ENCODE data around the gene TGFA. TPM values are rescaled to one million over a fixed set of nuclear protein-coding genes. Genes with fewer than 3 reads are reported as not detected.

Gene TGFA
- total and polyA plus RNA-seq, 2 experiments from 2014 or later: 9.2 to 17.3 TPM

GRCh38 chr2:70411483-70412125 lies 142.0 kb downstream of the TGFA start:
- Histone ChIP-seq H2AFZ (no peak overlapping the region), H3F3A (ENCODE audit: insufficient read depth) (no peaks in the 10 kb centered on the region), H3K27ac (no peak overlapping the region), H4K20me1 (ENCODE audit: insufficient read depth) (no peaks in the 10 kb centered on the region), H3K4me3 (no peak overlapping the region), H3K9me3 (ENCODE audit: low read depth) (no peaks in the 10 kb centered on the region), H3K9me2 (ENCODE audit: insufficient read depth) (no peaks in the 10 kb centered on the region), H3K4me1 (ENCODE audit: insufficient read depth) (no peaks in the 10 kb centered on the region), H3K27me3 (replicated peaks; ENCODE audit: insufficient read depth) (no peaks in the 10 kb centered on the region), H3K79me2 (ENCODE audit: insufficient read depth) (no peaks in the 10 kb centered on the region), H3K36me3 (ENCODE audit: low read depth) (no peaks in the 10 kb centered on the region), H3K4me2 (ENCODE audit: unreplicated experiment) (no peak overlapping the region), H3K9ac (no peak overlapping the region)
- TF ChIP-seq EZH2 (IDR thresholded peaks at IDR 0.05; ENCODE audit: insufficient read depth, poor library complexity, severe bottlenecking): no peak
- no peak for TF ChIP-seq EZH2phosphoT487 (IDR thresholded peaks at IDR 0.05; ENCODE audit: insufficient read depth, low read depth)
- in situ Hi-C loops (cut with MboI): no loop called here
- DNase-seq: no peak
- WGBS, 2 experiments (ENCODE audit: low coverage in 1 of 2, low lambda C conversion rate in 2 of 2, missing lambda C conversion rate in 2 of 2): 52 to 54% methylated on average over 6 of the region's 6 CpGs

GRCh38 chr2:70403267-70404053 lies 150.2 kb downstream of the TGFA start:
- H3K36me3 ChIP-seq (ENCODE audit: low read depth): no peaks in the 10 kb centered on the region
- 71 to 74% methylated on average over 8 of the region's 8 CpGs for WGBS, 2 experiments (ENCODE audit: low coverage in 1 of 2, low lambda C conversion rate in 2 of 2, missing lambda C conversion rate in 2 of 2)
- DNase-seq: no peak
- no peaks in the 10 kb centered on the region for H4K20me1 ChIP-seq (ENCODE audit: insufficient read depth)
- H3K4me3 ChIP-seq: no peak overlapping the region
- no peak overlapping the region for H3K27ac ChIP-seq
- no peak overlapping the region for H3K4me2 ChIP-seq (ENCODE audit: unreplicated experiment)
- H3K9me3 ChIP-seq (ENCODE audit: low read depth): no peaks in the 10 kb centered on the region
- H3K9me2 ChIP-seq (ENCODE audit: insufficient read depth): no peaks in the 10 kb centered on the region
- no peaks in the 10 kb centered on the region for H3K4me1 ChIP-seq (ENCODE audit: insufficient read depth)
- H2AFZ ChIP-seq: no peak overlapping the region
- H3F3A ChIP-seq (ENCODE audit: insufficient read depth): no peaks in the 10 kb centered on the region
- peaks cover 10% of the 10 kb centered on the region; the same call in 1 of the 2 replicates for H3K27me3 ChIP-seq (replicated peaks; ENCODE audit: insufficient read depth)
- no peak overlapping the region for H3K9ac ChIP-seq
- H3K79me2 ChIP-seq (ENCODE audit: insufficient read depth): no peaks in the 10 kb centered on the region
- TF ChIP-seq EZH2 (IDR thresholded peaks at IDR 0.05; ENCODE audit: insufficient read depth, poor library complexity, severe bottlenecking) (no peak), EZH2phosphoT487 (IDR thresholded peaks at IDR 0.05; ENCODE audit: insufficient read depth, low read depth) (no peak)
- in situ Hi-C loops (cut with MboI): no loop called here

- Histone ChIP-seq H3F3A (ENCODE audit: insufficient read depth) (no peaks in the 10 kb centered on the region), H3K79me2 (ENCODE audit: insufficient read depth) (no peaks in the 10 kb centered on the region), H3K4me3 (no peak overlapping the region), H3K9ac (no peak overlapping the region), H3K4me2 (ENCODE audit: unreplicated experiment) (no peak overlapping the region), H3K36me3 (ENCODE audit: low read depth) (no peaks in the 10 kb centered on the region), H3K9me2 (ENCODE audit: insufficient read depth) (no peaks in the 10 kb centered on the region), H2AFZ (no peak overlapping the region), H3K27me3 (replicated peaks; ENCODE audit: insufficient read depth) (peaks cover 26% of the 10 kb centered on the region), H3K4me1 (ENCODE audit: insufficient read depth) (no peaks in the 10 kb centered on the region), H4K20me1 (ENCODE audit: insufficient read depth) (no peaks in the 10 kb centered on the region), H3K9me3 (ENCODE audit: low read depth) (no peaks in the 10 kb centered on the region), H3K27ac (no peak overlapping the region)
- in situ Hi-C loops (cut with MboI): no loop called here
- TF ChIP-seq EZH2 (IDR thresholded peaks at IDR 0.05; ENCODE audit: insufficient read depth, poor library complexity, severe bottlenecking): no peak
- TF ChIP-seq EZH2phosphoT487 (IDR thresholded peaks at IDR 0.05; ENCODE audit: insufficient read depth, low read depth): no peak
- WGBS, 2 experiments (ENCODE audit: low coverage in 1 of 2, low lambda C conversion rate in 2 of 2, missing lambda C conversion rate in 2 of 2): 58 to 60% methylated on average over 3 of the region's 3 CpGs
- no peak for DNase-seq
These were observed 153.1 kb downstream of the TGFA start for GRCh38 chr2:70400539-70400938.

- Histone ChIP-seq H3K9me3 (ENCODE audit: low read depth) (no peaks in the 10 kb centered on the region), H3K4me2 (ENCODE audit: unreplicated experiment) (no peak overlapping the region), H3K4me3 (no peak overlapping the region), H3K27me3 (replicated peaks; ENCODE audit: insufficient read depth) (peaks cover 23% of the 10 kb centered on the region), H3K4me1 (ENCODE audit: insufficient read depth) (no peaks in the 10 kb centered on the region), H2AFZ (no peak overlapping the region), H3K9me2 (ENCODE audit: insufficient read depth) (no peaks in the 10 kb centered on the region), H4K20me1 (ENCODE audit: insufficient read depth) (no peaks in the 10 kb centered on the region), H3K79me2 (ENCODE audit: insufficient read depth) (no peaks in the 10 kb centered on the region), H3K9ac (no peak overlapping the region), H3K36me3 (ENCODE audit: low read depth) (no peaks in the 10 kb centered on the region), H3F3A (ENCODE audit: insufficient read depth) (no peaks in the 10 kb centered on the region), H3K27ac (no peak overlapping the region)
- in situ Hi-C loops (cut with MboI): no loop called here
- no peak for DNase-seq
- WGBS, 2 experiments (ENCODE audit: low coverage in 1 of 2, low lambda C conversion rate in 2 of 2, missing lambda C conversion rate in 2 of 2): 23 to 50% methylated on average over 1 of the region's 1 CpG
- TF ChIP-seq EZH2phosphoT487 (IDR thresholded peaks at IDR 0.05; ENCODE audit: insufficient read depth, low read depth): no peak
- no peak for TF ChIP-seq EZH2 (IDR thresholded peaks at IDR 0.05; ENCODE audit: insufficient read depth, poor library complexity, severe bottlenecking)
These were observed 154.6 kb downstream of the TGFA start for GRCh38 chr2:70399046-70399445.

Other genes starting within 250 kb of the TGFA start
- under 0.01 TPM in 1 of 2 replicates, not detected in the other for gene ADD2, start 214.4 kb upstream of the TGFA start, total RNA-seq (2014; rRNA removed; shearing (Covaris generic))
- gene ADD2, start 214.4 kb upstream of the TGFA start, polyA plus RNA-seq (2016; fragmentation: Nextera tagmentation; extraction: Ambion mirVana): not detected in 2 replicates
- not detected in 2 replicates for gene FIGLA, start 236.8 kb upstream of the TGFA start, total RNA-seq (2014; rRNA removed; shearing (Covaris generic))
- gene FIGLA, start 236.8 kb upstream of the TGFA start, polyA plus RNA-seq (2016; fragmentation: Nextera tagmentation; extraction: Ambion mirVana): not detected in 2 replicates